ELF-1 (cell line): ENCODE measurements around the gene CAB39L.

Experiments
- DNase-seq: peaks from one replicate; pipeline ENCODE4 v3.0.0-alpha.2; 2016; ENCODE audit warnings: low read depth, low spot score

The CAB39L gene

DNA sequence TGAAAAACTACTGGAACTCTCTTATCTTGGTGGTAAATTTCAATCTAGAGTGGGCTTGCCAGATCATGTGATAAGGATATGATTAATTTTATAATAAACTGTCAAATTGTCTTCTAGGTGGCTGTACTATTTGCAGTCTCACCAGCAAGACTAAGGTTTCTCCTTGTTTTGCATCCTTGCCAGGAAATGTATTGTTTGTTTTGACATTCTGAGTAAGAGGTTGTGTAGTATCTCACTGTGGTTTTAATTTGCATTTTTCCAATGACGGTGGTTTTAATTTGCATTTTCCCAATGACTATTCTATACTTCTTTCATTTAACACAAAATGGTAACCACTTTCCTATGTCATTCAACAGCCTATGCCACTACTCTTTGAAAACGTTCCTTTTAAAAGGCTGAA, 2.0 kb downstream of the CAB39L start:
- DNase-seq: no peak

DNA sequence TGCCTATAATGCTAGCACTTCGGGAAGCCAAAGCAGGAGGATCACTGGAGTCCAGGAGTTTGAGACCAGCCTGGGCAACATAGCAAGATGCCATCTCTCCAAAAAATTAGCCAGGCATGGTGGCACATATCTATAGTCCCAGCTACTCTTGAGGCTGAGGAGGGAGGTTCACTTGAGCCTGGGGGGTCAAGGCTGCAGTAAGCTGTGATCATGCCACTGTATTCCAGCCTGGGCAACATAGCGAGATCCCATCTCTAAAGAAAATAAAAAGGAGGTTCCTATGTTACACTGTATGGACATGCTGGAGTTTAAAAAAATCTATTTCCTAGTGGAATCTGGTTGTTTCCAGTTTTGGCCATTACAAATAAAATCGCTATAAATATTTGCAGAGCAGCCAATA, 2.6 kb downstream of the CAB39L start:
- no peak for DNase-seq

DNA sequence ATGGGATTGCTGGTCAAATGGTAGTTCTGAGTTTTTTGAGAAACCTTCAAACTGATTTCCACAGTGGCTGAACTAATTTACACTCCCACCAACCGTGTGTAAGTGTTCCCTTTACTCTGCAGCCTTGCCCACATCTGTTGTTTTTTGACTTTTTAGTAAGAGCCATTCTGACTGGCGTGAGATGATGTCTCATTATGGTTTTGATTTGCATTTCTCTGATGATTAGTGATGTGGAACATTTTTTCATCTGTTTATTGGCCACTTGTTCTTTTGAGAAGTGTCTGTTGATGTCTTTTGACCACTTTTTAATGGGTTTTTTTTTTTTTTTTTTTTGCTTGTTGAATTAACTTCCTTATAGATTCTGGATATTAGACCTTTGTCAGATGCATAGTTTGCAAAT, 4.3 kb downstream of the CAB39L start:
- DNase-seq: no peak

DNA sequence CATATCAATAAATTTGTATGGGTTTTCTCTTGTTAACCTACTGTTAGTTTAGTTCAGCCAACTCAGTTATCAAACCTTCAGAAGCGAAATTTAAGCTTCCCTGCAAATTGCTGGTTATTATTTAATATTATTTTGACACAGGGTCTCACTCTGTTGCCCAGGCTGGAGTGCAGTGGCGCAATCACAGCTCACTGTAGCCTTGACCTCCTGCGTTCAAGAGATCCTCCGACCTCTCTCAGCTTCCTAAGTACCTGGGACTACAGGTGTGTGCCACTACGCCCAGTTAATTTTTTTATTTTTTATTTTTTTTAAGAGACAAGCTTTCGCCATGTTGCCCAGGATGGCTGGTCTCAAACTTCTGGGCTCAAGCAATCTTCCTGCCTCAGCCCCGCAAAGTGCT, 6.2 kb downstream of the CAB39L start:
- DNase-seq: no peak

DNA sequence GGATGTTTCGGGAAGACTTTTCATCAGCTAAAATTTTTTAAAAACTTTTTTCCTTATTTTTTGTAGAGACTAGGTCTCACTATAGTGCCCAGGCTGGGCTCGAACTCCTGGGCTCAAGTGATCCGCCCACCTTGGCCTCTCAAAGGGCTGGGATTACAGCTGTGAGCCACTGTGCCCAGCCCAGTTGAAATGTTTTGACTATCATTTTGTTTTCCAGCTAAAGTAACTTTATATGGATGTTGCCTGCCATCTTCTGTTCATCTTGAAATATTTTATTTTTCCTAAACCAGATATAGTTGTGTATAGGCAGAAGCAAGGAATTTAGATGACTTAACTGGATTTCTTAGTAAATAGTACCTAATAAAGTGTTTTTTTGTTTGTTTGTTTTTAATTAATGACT, 7.0 kb downstream of the CAB39L start:
- no peak for DNase-seq

DNA sequence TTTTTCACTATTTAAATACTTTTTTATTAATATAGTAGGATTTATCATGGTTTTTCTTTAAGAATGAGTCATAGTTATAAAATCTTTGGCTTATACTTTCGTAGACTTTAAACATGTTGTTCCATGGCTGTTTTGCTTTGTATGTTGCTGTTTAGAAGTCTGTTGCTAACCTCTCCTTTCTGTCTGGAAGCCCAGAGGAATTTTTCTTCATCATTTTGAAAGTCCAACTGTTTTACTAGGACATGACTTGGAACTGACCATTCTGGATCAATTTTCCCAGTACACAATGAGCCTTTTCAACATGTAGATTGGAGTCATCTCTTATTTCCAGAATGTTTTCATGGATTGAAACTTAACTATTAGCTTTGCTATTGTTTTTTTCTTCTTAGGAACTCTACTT, 7.9 kb downstream of the CAB39L start:
- DNase-seq: no peak

DNA sequence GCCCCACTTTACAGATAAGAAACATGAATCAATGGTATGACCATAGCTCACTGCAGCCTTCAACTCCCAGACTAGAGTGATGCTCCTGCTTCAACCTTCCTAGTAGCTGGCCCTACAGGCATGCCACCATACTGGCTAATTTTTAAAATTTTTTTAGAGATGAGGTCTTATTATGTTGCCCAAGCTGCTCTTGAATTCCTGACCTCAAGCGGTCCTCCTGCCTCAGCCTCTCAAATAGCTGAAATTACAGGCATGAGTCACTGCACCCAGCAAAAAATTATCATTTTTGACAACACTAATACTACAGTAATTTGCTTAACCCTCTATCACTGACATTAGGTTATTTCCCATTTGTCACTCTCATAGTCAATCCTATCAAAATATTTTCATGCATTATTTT, 14.7 kb downstream of the CAB39L start:
- no peak for DNase-seq

DNA sequence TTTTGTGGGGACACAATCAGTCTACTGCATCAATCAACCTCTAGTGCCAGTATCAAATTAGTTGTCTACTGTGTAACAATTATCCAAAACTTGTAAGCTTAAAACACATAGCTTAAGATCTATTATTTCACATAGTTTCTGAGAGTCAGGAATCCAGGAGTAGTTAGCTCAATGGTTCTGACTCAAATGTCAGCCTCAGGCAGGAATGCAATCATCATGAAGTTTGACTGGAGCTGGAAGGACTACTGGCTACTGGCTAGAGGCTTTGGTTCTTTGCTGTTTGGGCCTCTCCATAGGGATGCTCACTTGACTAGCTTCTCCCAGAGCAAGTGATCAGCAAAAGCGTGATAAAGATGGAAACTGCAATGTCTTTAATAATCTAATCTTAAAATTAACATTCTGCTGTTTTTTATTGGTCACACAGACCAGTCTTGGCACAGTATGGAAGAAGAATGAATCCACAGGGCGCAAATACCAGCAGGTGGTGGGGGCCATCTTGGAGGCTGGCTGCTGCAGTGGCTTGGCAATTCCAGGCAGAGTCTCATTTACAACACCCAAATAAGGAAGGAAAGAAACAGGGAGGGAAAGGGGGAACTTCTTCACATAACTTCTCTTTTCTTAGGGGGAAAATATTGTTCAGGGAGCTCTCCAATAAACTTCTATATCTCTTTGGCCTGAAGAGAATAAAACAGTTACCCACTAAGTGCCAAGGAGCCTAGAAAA, 15.7 kb downstream of the CAB39L start:
- DNase-seq: no peak

DNA sequence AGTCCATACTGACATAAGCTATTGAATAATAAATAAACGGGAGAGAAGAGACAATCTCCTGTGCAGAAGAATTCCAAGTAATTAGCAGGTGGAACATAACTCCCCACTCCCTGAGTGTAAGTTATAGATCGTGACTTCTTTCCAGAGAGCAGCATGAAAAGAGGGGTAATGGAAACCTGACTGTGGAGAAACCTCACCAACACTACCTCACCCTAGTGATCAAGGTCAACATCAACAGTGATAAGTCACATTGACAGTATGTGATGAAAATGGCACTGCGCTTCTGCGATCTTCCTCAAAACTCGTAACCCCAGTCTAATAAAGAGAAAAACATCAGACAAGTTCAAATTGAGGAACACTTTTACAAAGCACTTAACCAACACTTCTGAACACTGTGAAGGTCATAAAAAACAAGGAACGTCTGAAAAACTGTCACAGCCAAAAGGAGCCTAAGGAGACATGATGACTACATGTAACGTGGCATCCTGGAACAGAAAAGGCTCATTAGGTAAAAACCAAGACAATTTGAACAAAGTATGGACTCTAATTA, 19.8 kb downstream of the CAB39L start:
- DNase-seq: no peak

DNA sequence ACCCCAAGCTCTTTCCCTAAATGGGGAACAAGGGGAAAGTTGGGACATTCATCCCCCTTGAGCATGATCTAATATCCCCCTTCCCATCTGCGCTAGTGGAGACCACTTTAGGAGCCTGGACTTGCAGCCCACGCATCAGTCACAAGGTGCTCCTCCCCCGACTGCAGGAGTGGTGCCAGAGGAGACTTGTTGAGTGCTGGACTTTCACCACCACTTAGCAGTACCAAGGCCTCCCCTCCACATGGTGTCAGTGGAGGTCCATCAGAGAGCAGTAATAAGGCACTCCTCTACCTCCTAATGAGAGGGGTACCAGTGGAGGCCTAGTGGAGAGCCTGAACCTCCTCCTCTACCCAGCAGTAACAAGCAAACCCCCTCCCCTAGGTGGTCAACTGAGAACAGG, 22.5 kb downstream of the CAB39L start:
- peak; percentile 54 for DNase-seq

DNA sequence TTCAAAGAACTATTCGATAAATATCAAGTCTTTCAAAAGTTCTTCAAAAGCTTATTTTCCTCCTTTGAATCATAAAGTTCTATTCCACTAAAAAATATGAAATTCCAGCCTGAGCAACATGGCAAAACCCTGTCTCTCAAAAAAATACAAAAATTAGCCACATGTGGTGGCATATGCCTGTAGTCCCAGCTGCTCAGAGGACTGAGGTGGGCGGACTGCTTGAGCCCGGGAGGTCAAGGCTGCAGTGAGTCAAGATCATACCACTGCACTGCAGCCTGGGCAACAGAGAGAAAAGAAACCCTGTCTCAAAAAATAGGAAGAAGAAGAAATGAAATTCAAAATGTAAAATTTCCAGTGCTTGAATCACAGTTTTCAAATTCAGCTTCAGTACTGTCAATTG, 24.6 kb downstream of the CAB39L start:
- no peak for DNase-seq

DNA sequence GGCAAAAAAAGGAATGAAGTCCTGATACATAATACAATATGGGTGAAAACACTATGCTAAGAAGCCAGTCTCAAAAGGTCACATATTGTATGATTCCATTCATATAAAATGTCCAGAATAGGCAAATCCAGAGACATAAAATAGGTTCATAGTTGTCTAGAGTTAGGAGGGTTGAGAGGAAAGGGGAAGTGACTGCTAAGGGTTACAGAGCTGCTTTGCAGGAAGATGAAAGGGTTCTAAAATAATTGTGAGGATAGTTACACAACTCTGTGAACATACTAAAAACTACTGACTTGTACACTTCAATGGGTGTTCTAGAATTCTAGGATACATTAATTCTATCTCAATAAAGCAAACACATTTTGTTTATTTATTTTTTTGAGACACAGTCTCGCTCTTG, 25.7 kb downstream of the CAB39L start:
- DNase-seq: no peak

DNA sequence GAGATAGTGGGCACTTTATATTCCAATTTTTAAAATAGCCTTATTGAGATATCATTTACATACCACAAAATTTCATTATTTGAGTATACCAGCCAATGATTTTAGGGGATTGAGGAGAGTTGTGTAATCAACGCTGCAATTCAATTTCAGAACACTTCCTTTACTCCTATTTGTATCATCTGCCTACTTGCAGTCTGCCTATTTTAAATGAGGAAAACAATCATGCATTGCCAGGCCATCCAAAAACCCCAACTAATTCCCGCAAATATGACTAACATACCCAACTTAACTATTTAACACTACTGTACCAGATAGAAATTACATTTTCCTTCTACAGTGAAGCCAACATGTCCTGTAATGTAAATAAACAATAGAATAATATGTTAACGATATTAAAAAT, 26.7 kb downstream of the CAB39L start:
- DNase-seq: no peak

DNA sequence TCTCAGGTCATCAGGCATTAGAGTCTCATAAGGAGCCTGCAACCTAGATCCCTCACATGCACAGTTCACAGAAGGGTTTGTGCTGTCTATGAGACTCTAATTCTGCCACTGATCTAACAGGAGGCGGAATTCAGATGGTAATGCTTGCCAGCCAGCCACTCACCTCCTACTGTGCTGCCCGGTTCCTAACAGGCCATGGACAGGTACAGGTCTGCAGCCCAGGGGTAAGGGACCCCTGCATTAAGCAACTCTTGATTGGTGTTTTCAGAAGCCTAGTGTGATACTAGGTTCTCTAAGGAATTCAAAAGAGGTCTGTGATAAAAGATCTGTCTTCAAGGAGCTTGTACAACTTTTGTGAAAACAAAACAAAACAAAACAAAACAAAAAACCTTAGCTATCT, 31.1 kb downstream of the CAB39L start:
- no peak for DNase-seq

DNA sequence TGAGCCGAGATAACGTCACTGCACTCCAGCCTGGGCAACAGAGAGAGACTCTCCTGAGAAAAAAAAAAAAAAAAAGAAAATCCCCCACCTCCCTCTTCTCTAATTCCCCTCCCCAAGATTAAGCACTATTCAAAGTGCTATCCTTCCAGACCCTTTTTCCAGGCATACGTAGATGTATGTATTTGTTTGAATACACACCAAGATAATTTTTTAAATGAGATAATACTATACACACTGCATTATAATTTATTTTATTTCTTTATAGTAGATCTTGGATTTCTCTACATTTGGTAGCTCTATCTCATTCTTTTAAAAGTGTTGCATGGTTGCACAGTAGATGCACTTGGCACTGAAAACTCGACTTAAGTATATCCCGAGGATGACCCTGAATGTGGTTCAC, 32.5 kb downstream of the CAB39L start:
- no peak for DNase-seq

DNA sequence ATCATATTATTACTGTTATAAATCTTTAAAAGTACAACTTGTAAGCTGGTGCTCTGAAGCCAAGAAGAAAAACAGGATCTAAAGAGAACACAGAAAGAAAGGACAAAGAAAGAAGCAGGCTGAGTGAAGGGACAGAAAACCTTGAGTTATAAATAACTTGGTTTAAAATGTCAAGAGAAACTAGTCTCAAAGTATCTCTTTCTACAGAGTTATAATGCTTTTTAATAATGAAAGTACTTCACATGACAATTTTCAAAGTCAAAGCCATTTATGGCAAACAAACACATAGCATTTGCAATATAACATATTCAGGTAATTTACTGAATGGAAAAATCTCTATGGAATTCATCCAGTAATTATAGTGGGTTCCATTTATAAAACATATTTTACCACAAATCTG, 33.4 kb downstream of the CAB39L start:
- DNase-seq: no peak

DNA sequence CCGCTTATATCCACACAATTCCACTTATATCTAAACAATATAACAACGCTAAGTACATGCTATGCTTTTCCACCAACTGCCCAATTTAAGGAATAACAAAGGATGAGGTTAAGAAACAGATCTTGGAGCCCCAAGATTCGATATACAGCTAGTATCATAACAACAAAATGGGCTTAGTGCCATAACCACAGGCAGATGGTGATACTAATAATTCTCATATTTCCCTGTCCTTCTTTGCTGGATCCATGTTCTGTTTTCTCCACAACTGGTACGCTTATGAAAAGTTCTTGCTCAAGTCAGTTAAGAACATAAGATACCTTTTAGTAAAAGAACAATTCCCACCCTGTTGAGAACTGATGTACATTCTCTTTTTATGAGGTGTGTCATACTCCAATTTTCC, 33.9 kb downstream of the CAB39L start:
- DNase-seq: no peak

DNA sequence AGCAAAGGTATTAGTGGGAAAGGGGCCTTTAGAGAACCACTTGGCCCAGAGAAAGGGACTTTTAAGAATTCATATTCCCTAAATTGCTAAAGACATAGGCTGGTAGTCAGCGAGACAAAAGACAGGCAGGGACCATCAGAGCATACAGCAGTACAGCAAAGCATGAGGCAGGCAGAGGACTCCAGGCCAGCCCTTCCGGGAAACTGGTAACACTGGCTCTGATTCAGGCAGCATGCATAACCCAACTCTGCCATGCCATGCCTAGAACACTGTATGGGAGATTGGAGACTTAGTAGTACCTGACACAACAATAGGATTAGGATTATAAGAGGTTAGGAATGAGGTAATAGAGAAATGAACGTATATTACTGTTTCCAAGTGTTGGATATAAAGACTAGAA, 34.9 kb downstream of the CAB39L start:
- no peak for DNase-seq

DNA sequence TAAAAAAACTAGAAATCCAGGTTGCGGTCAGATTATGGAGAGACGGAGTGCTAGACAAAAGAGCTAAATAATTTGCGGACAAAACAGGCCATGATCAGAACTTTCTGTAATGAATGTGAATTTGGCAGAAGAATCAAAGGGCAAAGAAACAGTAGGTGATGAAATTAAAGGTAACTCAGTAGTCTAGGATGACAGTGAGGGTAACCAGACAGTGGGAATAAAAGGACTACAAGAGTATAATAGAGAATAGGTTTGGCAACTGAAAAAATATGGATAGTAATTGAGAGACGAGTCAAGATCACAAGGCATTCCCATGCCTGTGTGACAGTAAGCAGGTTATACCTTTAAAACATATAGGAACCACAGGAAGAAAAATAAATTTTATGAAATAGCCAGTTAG, 35.9 kb downstream of the CAB39L start:
- no peak for DNase-seq

DNA sequence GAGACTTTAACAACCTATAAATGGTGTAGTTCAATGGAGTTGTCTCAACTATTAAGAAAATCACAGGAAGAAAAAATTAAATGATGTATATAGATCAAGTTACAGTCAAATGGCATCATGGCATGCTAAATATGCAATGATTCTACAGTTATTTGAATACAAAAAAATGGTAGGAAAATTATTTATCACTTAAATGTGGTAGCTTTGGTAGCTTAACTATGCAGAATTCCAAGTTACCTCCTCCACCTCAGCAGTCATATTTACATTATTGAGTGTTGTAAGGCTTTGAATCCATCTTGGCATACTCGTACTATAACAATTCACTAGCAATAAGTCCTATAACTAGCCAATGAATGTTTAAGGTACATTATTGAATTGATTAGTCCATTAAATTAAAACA, 36.8 kb downstream of the CAB39L start:
- no peak for DNase-seq

DNA sequence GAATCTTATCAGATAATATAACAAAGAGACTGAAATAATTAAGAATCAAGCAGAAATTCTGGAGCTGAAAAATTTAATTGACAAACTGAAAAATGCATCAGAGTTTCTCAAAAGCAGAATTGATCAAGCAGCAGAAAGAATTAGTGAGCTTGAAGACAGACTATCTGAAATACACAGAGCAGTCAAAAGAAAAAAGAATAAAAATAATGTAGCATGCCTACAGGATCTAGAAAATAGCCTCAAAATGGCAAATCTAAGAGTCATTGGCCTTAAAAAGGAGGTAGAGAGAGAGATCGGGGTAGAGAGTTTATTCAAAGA, 39.2 kb downstream of the CAB39L start:
- DNase-seq: no peak

DNA sequence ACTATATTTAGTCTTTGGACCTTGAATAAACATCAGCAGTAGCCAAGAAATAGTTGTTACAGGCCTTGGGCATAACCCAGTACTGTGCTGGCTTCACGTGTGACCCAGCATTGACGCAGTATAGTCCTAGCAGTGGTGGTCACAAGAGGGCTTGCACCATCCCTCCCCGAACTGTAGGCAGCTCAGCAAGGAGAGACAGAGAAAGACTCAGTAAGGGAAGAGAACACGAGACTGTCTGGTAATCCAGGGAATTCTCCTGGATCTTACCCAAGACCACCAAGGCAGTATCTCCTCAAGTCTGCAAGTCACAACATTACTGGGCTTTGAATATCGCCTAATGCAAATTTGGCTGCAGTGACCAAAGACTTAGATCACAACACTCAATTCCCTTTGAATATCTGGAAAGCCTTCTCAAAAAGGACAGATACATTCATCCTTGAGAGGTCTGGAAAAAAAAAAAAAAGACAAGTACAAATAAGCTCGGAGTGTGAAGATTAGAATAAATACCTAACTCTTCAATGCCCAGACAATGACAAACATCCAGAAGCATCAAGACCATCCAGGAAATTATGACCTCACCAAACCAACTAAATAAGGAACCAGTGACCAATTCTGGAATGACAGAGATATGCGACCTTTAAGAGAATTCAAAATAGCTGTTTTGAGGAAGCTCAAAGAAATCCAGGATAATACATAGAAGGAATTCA, 39.7 kb downstream of the CAB39L start:
- no peak for DNase-seq
